ENCODE results near the gene ITGBL1.

ITGBL1 gene

GRCh38 chr13:101412076-101412475 is 40.4 kb upstream of the ITGBL1 start:
- no peaks in the 10 kb centered on the region for H3K36me3 ChIP-seq (ENCODE audit: low read depth)

GRCh38 chr13:101415358-101416174 is 36.9 kb upstream of the ITGBL1 start:
- no peaks in the 10 kb centered on the region for H3K36me3 ChIP-seq (ENCODE audit: low read depth)
- DNase-seq (ENCODE audit: low spot score), result no peak
- peak; percentile 15 for ATAC-seq (ENCODE audit: low read depth)
- H3K27ac ChIP-seq (ENCODE audit: poor library complexity, severe bottlenecking), result peak overlapping the region; percentile 36
- H3K27me3 ChIP-seq (ENCODE audit: insufficient read depth, poor library complexity, severe bottlenecking), result no peaks in the 10 kb centered on the region
- H3K4me3 ChIP-seq (ENCODE audit: severe bottlenecking), result peak overlapping the region; percentile 95
- H3K9me3 ChIP-seq (ENCODE audit: severe bottlenecking), result no peaks in the 10 kb centered on the region
- H3K4me1 ChIP-seq (ENCODE audit: insufficient read depth, poor library complexity, severe bottlenecking), result peaks cover 13% of the 10 kb centered on the region
- no peak for TF ChIP-seq CTCF (IDR thresholded peaks at IDR 0.05; ENCODE audit: poor library complexity, severe bottlenecking)

More at GRCh38 chr13:101412076-101412475, 40.4 kb upstream of the ITGBL1 start:
- ATAC-seq (ENCODE audit: low read depth), result no peak
- H3K27me3 ChIP-seq (ENCODE audit: insufficient read depth, poor library complexity, severe bottlenecking), result no peaks in the 10 kb centered on the region
- no peak for DNase-seq (ENCODE audit: low spot score)
- peaks cover 16% of the 10 kb centered on the region for H3K4me1 ChIP-seq (ENCODE audit: insufficient read depth, poor library complexity, severe bottlenecking)
- no peaks in the 10 kb centered on the region for H3K9me3 ChIP-seq (ENCODE audit: severe bottlenecking)
- H3K27ac ChIP-seq (ENCODE audit: poor library complexity, severe bottlenecking), result no peak overlapping the region
- H3K4me3 ChIP-seq (ENCODE audit: severe bottlenecking), result no peak overlapping the region
- no peak for TF ChIP-seq CTCF (IDR thresholded peaks at IDR 0.05; ENCODE audit: poor library complexity, severe bottlenecking)

GRCh38 chr13:101416181-101417042 is 36.1 kb upstream of the ITGBL1 start, which contains the start of gene NALCN:
Gene NALCN (minus strand): TSS chr13:101416508. CDS start chr13:101399126, 17,382 bp downstream.
- Histone ChIP-seq H3K9me3 (ENCODE audit: severe bottlenecking) (no peaks in the 10 kb centered on the region), H3K27me3 (ENCODE audit: insufficient read depth, poor library complexity, severe bottlenecking) (no peaks in the 10 kb centered on the region), H3K27ac (ENCODE audit: poor library complexity, severe bottlenecking) (peak within 1 kb of the TSS; percentile 36), H3K36me3 (ENCODE audit: low read depth) (no peaks in the 10 kb centered on the region), H3K4me3 (ENCODE audit: severe bottlenecking) (peak within 1 kb of the TSS; percentile 95), H3K4me1 (ENCODE audit: insufficient read depth, poor library complexity, severe bottlenecking) (peaks cover 13% of the 10 kb centered on the region)
- peak; percentile 73 for ATAC-seq (ENCODE audit: low read depth)
- DNase-seq (ENCODE audit: low spot score), result peak; percentile 51
- TF ChIP-seq CTCF (IDR thresholded peaks at IDR 0.05; ENCODE audit: poor library complexity, severe bottlenecking), result no peak

DNA sequence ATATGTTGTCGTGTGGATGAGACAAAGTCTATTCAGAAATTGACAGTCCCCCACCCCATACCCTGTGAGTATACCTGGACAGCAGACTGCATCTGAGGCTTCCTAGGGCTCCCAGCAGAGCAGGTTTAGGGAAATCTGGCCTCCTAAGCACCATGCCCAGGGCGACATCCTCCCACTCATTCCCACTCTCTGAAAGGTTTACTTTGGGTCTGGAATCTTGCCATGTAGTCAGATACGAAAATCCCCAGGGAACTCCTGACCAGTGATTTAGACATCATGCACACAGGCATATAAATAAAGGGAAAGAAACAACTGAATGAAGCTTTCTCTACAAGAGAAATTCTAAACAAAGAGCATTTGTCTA is 35.5 kb upstream of the ITGBL1 start:
- H3K27me3 ChIP-seq (ENCODE audit: insufficient read depth, poor library complexity, severe bottlenecking), result no peaks in the 10 kb centered on the region
- H3K4me1 ChIP-seq (ENCODE audit: insufficient read depth, poor library complexity, severe bottlenecking), result peaks cover 13% of the 10 kb centered on the region
- H3K36me3 ChIP-seq (ENCODE audit: low read depth), result no peaks in the 10 kb centered on the region
- TF ChIP-seq CTCF (IDR thresholded peaks at IDR 0.05; ENCODE audit: poor library complexity, severe bottlenecking), result no peak
- H3K4me3 ChIP-seq (ENCODE audit: severe bottlenecking), result peak overlapping the region; percentile 95
- H3K9me3 ChIP-seq (ENCODE audit: severe bottlenecking), result no peaks in the 10 kb centered on the region
- H3K27ac ChIP-seq (ENCODE audit: poor library complexity, severe bottlenecking), result peak overlapping the region; percentile 36
- no peak for DNase-seq (ENCODE audit: low spot score)
- peak; percentile 82 for ATAC-seq (ENCODE audit: low read depth)
